ENCODE results near the gene POLD2.

POLD2 gene

DNA sequence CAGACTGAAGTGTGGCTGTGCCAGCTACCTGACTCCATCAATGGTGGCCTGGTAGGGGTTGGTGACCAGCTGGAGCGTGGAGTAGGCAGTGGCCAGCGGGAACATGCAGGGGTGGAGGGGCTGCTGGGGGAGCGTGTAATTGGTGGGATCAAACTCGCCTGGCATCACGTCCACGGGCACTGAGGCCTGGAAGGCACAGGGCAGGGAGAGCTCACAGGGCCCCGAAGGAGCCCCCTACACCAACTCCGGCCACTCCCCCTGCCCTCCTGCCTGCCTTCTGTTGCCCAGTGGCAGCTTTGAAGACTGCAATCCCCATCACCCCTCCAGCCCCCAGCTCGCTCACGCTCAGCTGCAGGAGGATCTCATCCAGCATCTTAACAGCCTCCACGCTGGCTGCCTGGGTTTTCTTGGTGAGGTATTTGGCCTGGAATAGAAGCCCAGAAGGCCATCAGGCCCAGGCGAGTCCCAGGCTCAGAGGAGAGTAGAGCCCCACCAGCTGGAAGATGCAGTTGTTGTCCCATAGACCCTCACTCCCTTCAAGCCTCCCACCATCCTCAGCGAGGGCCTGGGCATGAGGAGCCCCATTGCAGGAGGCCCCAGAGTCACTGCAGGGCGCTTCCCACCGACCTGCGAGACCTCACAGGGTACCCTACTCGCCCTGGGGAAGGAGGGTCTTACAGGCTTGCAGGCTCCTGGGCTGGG, 7.1 kb downstream of the POLD2 start:
- DNase-seq (ENCODE audit: extremely low spot score, insufficient read length, low read depth), result no peak
- no peak for FAIRE-seq

GRCh38 chr7:44114586-44115310, 8.6 kb downstream of the POLD2 start:
- no peak for DNase-seq (ENCODE audit: extremely low spot score, insufficient read length, low read depth)
- FAIRE-seq, result no peak

DNA sequence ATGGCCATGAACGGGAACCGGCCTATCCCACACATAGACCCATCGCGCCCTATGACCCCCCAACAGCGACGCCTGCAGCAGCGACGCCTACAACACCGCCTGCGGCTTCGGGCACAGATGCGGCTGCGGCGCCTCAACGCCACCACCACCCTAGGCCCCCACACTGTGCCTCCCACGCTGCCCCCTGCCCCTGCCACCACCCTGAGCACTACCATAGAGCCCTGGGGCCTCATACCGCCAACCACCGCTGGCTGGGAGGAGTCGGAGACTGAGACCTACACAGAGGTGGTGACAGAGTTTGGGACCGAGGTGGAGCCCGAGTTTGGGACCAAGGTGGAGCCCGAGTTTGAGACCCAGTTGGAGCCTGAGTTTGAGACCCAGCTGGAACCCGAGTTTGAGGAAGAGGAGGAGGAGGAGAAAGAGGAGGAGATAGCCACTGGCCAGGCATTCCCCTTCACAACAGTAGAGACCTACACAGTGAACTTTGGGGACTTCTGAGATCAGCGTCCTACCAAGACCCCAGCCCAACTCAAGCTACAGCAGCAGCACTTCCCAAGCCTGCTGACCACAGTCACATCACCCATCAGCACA, 9.5 kb downstream of the POLD2 start:
- DNase-seq (ENCODE audit: extremely low spot score, insufficient read length, low read depth) (no peak), FAIRE-seq (no peak)

GRCh38 chr7:44112997-44113763, 10.2 kb downstream of the POLD2 start:
- FAIRE-seq (no peak), DNase-seq (ENCODE audit: extremely low spot score, insufficient read length, low read depth) (no peak)

DNA sequence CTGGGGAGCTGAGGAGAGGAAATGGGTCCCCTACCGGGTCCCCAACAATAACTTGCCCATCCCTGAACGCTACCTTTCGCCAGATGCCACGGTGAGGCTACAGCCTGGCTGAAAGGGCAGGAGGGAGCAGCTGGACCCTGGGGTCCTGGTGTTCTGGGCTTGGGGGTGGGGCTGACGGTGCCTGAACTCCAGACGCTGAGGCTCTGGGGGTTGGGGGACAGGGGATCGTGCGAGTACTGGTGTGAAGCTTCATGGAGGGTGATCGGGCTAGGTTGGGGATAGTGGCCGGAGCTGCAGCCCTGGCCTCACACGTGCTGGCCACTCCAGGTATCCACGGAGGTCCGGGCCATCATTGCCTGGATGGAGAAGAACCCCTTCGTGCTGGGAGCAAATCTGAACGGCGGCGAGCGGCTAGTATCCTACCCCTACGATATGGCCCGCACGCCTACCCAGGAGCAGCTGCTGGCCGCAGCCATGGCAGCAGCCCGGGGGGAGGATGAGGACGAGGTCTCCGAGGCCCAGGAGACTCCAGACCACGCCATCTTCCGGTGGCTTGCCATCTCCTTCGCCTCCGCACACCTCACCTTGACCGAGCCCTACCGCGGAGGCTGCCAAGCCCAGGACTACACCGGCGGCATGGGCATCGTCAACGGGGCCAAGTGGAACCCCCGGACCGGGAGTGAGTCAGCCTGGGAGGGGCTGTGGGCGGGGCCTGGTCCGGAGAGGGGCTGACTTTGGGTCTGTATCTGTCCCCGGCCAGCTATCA, 10.9 kb downstream of the POLD2 start:
- FAIRE-seq, result no peak

DNA sequence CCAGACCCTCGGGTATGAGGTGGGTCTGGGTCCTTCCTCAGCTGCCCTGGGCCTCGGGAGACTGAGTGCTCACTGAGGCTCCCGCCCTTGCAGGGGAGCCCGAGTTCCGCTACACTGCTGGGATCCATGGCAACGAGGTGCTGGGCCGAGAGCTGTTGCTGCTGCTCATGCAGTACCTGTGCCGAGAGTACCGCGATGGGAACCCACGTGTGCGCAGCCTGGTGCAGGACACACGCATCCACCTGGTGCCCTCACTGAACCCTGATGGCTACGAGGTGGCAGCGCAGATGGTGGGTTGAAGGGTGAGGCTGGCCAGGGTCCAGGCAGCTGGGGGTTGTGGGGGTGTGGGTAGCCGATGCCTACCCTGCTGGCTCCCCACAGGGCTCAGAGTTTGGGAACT, 11.6 kb downstream of the POLD2 start:
- no peak for DNase-seq (ENCODE audit: extremely low spot score, insufficient read length, low read depth)
- FAIRE-seq, result no peak

More for the DNA sequence above, 10.9 kb downstream of the POLD2 start:
- no peak for DNase-seq (ENCODE audit: extremely low spot score, insufficient read length, low read depth)

GRCh38 chr7:44110719-44111635, 12.4 kb downstream of the POLD2 start:
- no peak for FAIRE-seq

GRCh38 chr7:44109991-44110390, 13.4 kb downstream of the POLD2 start:
- FAIRE-seq, result no peak
- no peak for DNase-seq (ENCODE audit: extremely low spot score, insufficient read length, low read depth)

More at GRCh38 chr7:44110719-44111635, 12.4 kb downstream of the POLD2 start:
- DNase-seq (ENCODE audit: extremely low spot score, insufficient read length, low read depth), result no peak

- DNase-seq (ENCODE audit: extremely low spot score, insufficient read length, low read depth) (no peak), FAIRE-seq (no peak)
Measured at GRCh38 chr7:44108768-44109750, 14.3 kb downstream of the POLD2 start.

DNA sequence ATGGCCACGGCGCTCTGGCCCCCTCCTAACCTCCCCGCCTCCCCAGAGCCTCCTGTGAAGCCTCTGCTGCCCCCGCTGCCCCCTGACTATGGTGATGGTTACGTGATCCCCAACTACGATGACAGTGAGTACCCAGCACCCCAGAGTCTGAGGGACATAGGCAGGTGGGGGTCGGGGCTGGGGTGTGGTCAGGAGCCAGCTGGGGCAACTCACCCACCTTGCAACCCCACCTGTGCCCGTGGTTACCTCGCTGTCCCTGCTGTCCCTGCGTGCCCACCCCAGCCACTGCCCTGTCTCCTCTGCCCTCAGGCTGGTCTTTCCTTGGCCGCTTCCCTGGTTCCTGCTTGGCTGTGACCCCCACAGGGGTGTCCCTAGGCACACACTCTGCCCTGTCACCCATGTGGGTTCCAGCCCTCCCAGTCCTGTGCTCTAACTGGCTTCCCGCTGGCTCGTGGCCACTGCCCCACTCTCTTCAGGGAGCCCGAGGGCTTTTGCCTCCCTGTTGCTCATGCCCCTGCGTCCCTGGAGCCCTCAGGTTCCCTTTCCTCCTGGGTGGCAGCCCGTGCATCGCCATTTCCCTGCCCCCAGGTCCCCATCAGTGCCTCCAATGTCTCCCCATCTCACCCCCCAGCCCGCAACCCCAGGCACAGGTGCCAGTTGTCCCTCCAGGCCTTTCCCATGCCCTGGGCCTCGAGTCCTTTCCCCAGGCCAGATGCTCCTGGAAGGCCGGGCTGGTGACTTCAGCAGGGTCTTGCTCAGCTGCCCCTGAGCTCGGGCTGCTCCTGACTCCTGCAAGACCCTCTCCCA, 15.2 kb downstream of the POLD2 start:
- DNase-seq (ENCODE audit: extremely low spot score, insufficient read length, low read depth) (no peak), FAIRE-seq (no peak)

DNA sequence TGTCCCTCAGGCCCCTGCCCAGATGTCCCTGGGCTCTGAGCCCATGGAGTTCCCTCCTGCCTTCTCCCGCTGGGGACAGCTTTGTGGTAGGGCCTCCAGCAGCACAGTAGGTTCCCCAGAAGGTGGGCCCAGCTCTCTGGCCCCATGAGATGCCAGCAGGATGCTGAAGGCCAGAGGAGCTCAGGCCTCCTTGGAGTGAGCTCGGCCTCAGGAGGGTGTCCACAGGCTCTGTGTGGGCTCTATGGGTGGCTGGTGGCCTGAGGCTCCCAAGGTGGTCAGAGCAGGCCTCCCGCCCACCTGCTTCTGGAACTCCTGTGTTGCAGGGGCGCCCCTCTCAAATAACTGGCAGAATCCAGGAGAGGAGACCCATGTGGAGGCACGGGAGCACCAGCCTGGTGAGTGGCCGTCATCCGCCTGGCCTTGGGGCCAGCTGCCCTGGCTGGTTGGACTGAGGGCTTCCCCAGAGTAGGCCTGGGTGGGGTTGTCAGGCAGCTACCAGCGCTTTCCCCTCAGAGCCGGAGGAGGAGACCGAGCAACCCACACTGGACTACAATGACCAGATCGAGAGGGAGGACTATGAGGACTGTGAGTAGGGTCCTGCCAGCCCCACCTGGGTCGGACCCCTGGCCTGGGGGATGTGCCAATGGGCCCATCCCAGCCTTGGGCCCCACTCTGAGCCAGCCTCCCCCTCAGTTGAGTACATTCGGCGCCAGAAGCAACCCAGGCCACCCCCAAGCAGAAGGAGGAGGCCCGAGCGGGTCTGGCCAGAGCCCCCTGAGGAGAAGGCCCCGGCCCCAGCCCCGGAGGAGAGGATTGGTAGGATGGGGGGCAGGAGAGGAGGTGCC, 16.0 kb downstream of the POLD2 start:
- FAIRE-seq (no peak), DNase-seq (ENCODE audit: extremely low spot score, insufficient read length, low read depth) (no peak)

DNA sequence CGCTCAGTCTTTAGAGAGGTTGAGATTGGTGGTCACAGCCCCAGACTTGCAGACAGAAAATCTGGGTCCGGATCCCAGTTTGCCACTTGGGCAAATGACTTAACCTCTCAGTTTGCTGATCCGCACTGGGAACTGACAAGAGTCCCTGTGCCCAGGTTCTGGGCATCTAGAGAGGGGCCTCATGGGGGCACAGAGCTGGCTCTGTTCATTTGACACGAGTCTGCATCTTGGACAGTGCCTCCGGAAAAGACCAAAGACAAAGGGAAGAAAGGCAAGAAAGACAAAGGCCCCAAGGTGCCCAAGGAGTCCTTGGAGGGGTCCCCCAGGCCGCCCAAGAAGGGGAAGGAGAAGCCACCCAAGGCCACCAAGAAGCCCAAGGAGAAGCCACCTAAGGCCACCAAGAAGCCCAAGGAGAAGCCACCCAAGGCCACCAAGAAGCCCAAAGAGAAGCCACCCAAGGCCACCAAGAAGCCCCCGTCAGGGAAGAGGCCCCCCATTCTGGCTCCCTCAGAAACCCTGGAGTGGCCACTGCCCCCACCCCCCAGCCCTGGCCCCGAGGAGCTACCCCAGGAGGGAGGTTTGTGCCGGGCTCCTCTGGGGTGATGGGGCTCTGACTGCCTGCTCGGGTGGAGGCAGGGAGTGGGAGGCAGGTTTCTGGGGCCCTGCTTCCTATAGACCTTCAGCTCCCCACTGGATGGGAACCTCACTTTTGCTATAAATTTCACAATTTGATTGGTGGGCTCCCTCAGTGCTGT, 16.9 kb downstream of the POLD2 start:
- no peak for FAIRE-seq

GRCh38 chr7:44105832-44106231, 17.5 kb downstream of the POLD2 start:
- FAIRE-seq (no peak), DNase-seq (ENCODE audit: extremely low spot score, insufficient read length, low read depth) (no peak)

More for the DNA sequence above, 16.9 kb downstream of the POLD2 start:
- DNase-seq (ENCODE audit: extremely low spot score, insufficient read length, low read depth), result no peak

- DNase-seq (ENCODE audit: extremely low spot score, insufficient read length, low read depth) (no peak), FAIRE-seq (no peak)
Measured at GRCh38 chr7:44104860-44105771, 18.2 kb downstream of the POLD2 start.
